ENCODE data around the gene ASPN. TPM values are rescaled to one million over a fixed set of nuclear protein-coding genes. Genes with fewer than 3 reads are reported as not detected.

ASPN gene
- total RNA-seq, 1 donor from 2014 or later = 2.9 TPM

DNA sequence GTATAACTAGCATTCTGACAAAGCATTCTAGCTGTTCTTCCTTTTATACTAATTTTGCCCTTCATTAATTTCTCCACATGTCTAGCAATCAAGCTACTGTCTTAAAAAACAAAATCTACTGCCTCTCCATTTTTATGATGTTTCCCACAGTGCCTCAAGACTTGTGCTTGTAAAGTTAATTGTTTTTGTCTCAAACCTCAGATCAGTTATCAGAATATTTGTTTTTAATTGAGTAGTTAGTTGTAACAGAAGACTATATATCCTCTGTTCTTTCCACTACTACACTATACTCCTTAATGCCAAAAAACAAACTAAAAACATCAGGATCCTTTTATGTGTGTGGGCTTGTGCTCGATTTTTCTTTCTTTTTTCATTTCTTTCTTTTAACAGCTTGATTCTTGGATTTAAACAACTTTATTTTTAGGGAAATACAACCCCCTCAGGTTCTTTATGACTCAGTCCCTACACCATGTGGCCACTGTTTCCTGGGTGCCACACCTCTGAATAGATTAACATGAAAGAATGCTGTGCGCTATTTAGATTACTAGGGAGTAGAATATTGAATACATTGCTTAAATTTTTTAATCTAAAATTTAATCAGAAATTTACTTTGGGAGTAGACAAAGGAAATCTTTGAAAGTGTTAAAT is 1.2 kb downstream of the ASPN start:
- Histone ChIP-seq H3K36me3 (no peaks in the 10 kb centered on the region), H3K27ac (peak overlapping the region; percentile 77), H3K27me3 (no peaks in the 10 kb centered on the region), H3K9me3 (no peaks in the 10 kb centered on the region), H3K4me1 (peaks cover 40% of the 10 kb centered on the region), H3K4me3 (peak overlapping the region in 1 of 2 donors; percentile 4)
- intact Hi-C loops (cut with DNase I) = no loop called here
- DNase-seq (ENCODE audit: extremely low spot score in 2 of 2) = no peak
- TF ChIP-seq POLR2A (IDR thresholded peaks at IDR 0.05) (no peak), POLR2AphosphoS5 (IDR thresholded peaks at IDR 0.05; ENCODE audit: insufficient read depth in 1 of 2, low read depth in 1 of 2) (peak in 1 of 2 donors; percentile 59), CTCF (IDR thresholded peaks at IDR 0.05) (no peak)

GRCh38 chr9:92480291-92480771 is 2.0 kb downstream of the ASPN start:
- TF ChIP-seq POLR2A (IDR thresholded peaks at IDR 0.05) = no peak
- no peak for TF ChIP-seq POLR2AphosphoS5 (IDR thresholded peaks at IDR 0.05; ENCODE audit: insufficient read depth in 1 of 2, low read depth in 1 of 2)
- TF ChIP-seq CTCF (IDR thresholded peaks at IDR 0.05) = no peak
- no peaks in the 10 kb centered on the region for H3K9me3 ChIP-seq
- H3K4me3 ChIP-seq = no peak overlapping the region
- H3K36me3 ChIP-seq = no peaks in the 10 kb centered on the region
- intact Hi-C loops (cut with DNase I) = no loop called here
- no peaks in the 10 kb centered on the region for H3K27me3 ChIP-seq
- peaks cover 40% of the 10 kb centered on the region for H3K4me1 ChIP-seq
- peak overlapping the region; percentile 77 for H3K27ac ChIP-seq
- no peak for DNase-seq (ENCODE audit: extremely low spot score in 2 of 2)

DNA sequence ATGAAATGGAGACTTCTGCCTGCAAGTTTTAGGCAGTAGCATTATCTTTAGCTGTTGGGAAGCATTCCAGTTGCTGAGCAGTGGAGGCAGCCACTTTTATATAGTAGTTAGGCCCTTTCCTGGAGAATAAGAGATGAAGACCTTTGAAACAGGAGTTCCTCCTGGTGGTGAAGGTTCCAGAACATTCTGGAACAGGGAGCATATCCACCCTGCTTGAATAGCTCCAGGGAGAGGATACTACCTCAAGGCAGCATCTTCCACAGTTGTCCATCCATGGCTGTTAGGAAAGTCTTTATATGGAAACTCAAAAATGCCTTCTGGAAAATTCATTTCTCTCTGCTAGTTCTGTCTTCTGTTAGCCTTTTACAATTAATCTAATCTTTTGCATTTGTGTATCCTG is 3.0 kb downstream of the ASPN start:
- Histone ChIP-seq H3K9me3 (no peaks in the 10 kb centered on the region), H3K27ac (peak overlapping the region; percentile 77), H3K4me1 (peaks cover 40% of the 10 kb centered on the region), H3K27me3 (no peaks in the 10 kb centered on the region), H3K4me3 (no peak overlapping the region), H3K36me3 (no peaks in the 10 kb centered on the region)
- intact Hi-C loops (cut with DNase I) = no loop called here
- DNase-seq (ENCODE audit: extremely low spot score in 2 of 2) = no peak
- TF ChIP-seq POLR2AphosphoS5 (IDR thresholded peaks at IDR 0.05; ENCODE audit: insufficient read depth in 1 of 2, low read depth in 1 of 2) (no peak), POLR2A (IDR thresholded peaks at IDR 0.05) (no peak), CTCF (IDR thresholded peaks at IDR 0.05) (no peak)

DNA sequence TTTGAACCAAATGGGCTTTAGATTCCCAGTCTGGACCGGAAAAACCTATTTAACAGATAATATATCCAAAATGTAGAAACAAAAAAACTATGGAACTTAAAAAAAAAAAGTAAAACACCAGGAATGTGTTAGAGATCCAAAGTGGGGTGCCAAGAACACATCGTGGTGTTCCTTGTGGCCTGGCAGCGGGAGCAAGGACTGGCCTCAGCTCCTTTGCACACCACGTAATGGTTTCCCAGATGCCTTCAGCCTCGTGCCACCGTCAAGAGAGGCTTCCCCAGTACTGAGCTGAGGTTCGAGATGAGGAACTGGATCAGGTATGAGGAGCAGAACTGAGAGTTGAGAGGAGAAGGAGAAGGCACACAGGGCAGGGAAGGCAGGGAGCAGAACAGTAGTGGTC is 3.5 kb downstream of the ASPN start:
- TF ChIP-seq POLR2AphosphoS5 (IDR thresholded peaks at IDR 0.05; ENCODE audit: insufficient read depth in 1 of 2, low read depth in 1 of 2) = no peak
- TF ChIP-seq POLR2A (IDR thresholded peaks at IDR 0.05) = no peak
- TF ChIP-seq CTCF (IDR thresholded peaks at IDR 0.05) = no peak
- no peak for DNase-seq (ENCODE audit: extremely low spot score in 2 of 2)
- Histone ChIP-seq H3K4me3 (no peak overlapping the region), H3K36me3 (no peaks in the 10 kb centered on the region), H3K27ac (peak overlapping the region; percentile 77), H3K4me1 (peaks cover 40% of the 10 kb centered on the region), H3K9me3 (no peaks in the 10 kb centered on the region), H3K27me3 (no peaks in the 10 kb centered on the region)
- intact Hi-C loops (cut with DNase I) = no loop called here

DNA sequence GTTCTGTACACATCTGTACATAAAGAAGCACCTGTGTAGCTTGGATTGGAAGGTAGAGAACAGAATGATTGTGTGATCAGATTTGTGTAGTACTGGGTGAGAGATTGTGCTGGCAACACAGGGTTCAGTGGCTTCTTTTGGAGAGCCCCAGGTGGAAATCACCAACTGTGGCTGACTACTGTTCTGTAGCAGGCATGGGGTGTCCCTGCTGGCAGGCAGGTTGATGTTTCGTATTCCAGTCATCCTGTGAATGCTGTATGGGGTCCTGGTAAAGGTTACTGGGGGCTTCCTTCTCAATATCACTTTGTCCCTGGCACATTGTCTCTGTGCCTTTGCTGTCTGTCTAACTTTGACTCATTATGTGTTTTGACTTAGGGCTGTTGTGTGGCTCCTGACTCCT is 5.3 kb downstream of the ASPN start:
- Histone ChIP-seq H3K4me1 (peaks cover 31% of the 10 kb centered on the region), H3K9me3 (no peaks in the 10 kb centered on the region), H3K4me3 (no peak overlapping the region), H3K36me3 (no peaks in the 10 kb centered on the region), H3K27me3 (no peaks in the 10 kb centered on the region), H3K27ac (no peak overlapping the region)
- intact Hi-C loops (cut with DNase I) = no loop called here
- no peak for DNase-seq (ENCODE audit: extremely low spot score in 2 of 2)
- TF ChIP-seq POLR2AphosphoS5 (IDR thresholded peaks at IDR 0.05; ENCODE audit: insufficient read depth in 1 of 2, low read depth in 1 of 2) = no peak
- no peak for TF ChIP-seq POLR2A (IDR thresholded peaks at IDR 0.05)
- TF ChIP-seq CTCF (IDR thresholded peaks at IDR 0.05) = no peak
